Measurements from ENCODE around the gene CD70. TPM values are rescaled to one million over a fixed set of nuclear protein-coding genes. Genes with fewer than 3 reads are reported as not detected.
A peak's percentile ranks its signal among the peaks of the same experiment; 100 is the strongest.
"Not testable (repeated sequence)": the region's sequence is repeated elsewhere in the genome, so short reads cannot be mapped to it uniquely, and the experiment has no call there.

Gene CD70
- total RNA-seq, 1 experiment from 2014 or later, result 13.4 TPM

- intact Hi-C loops (cut with micrococcal nuclease), result no loop called here
- peaks cover 27% of the 10 kb centered on the region for H3K4me1 Mint-ChIP-seq (ENCODE audit: insufficient read depth, unreplicated experiment)
- BruUV-seq (replicated peaks), result no TSS peak
- no peaks in the 10 kb centered on the region for H3K27me3 Mint-ChIP-seq (ENCODE audit: insufficient read depth, unreplicated experiment)
- ChIA-PET POLR2A (interaction anchor here (2.1 kb wide), 1 partner anchor 78 kb away, joined by 6 read pairs; the partner anchor contains the start of gene TNFSF9), CTCF (interaction anchor here (0.6 kb wide), 2 partner anchors 18 to 91 kb away, joined by 3 read pairs; no protein-coding TSS in a partner anchor)
- no peak for TF ChIP-seq CTCF (IDR thresholded peaks at IDR 0.05; ENCODE audit: unreplicated experiment)
- no peaks in the 10 kb centered on the region for H3K9me3 Mint-ChIP-seq (ENCODE audit: unreplicated experiment)
- H3K36me3 Mint-ChIP-seq (ENCODE audit: insufficient read depth, unreplicated experiment), result peaks cover 4% of the 10 kb centered on the region
- H3K27ac Mint-ChIP-seq (ENCODE audit: low read depth, unreplicated experiment), result no peak overlapping the region
- no peak overlapping the region for H3K4me3 Mint-ChIP-seq (ENCODE audit: unreplicated experiment)
- no peak for DNase-seq (ENCODE audit: unreplicated experiment)
Observed at GRCh38 chr19:6608940-6609339, 18.0 kb upstream of the CD70 start.

GRCh38 chr19:6608146-6608545 is 17.2 kb upstream of the CD70 start:
- H3K27me3 Mint-ChIP-seq (ENCODE audit: insufficient read depth, unreplicated experiment); BruUV-seq (replicated peaks); H3K4me3 Mint-ChIP-seq (ENCODE audit: unreplicated experiment); intact Hi-C loops (cut with micrococcal nuclease); H3K36me3 Mint-ChIP-seq (ENCODE audit: insufficient read depth, unreplicated experiment); H3K27ac Mint-ChIP-seq (ENCODE audit: low read depth, unreplicated experiment); DNase-seq (ENCODE audit: unreplicated experiment); POLR2A ChIA-PET; CTCF ChIA-PET; H3K9me3 Mint-ChIP-seq (ENCODE audit: unreplicated experiment): not testable (repeated sequence)
- H3K4me1 Mint-ChIP-seq (ENCODE audit: insufficient read depth, unreplicated experiment), result peaks cover 26% of the 10 kb centered on the region

GRCh38 chr19:6606276-6607070 is 15.5 kb upstream of the CD70 start:
- CTCF ChIA-PET; DNase-seq (ENCODE audit: unreplicated experiment); H3K4me3 Mint-ChIP-seq (ENCODE audit: unreplicated experiment); H3K9me3 Mint-ChIP-seq (ENCODE audit: unreplicated experiment); intact Hi-C loops (cut with micrococcal nuclease); H3K27me3 Mint-ChIP-seq (ENCODE audit: insufficient read depth, unreplicated experiment); H3K27ac Mint-ChIP-seq (ENCODE audit: low read depth, unreplicated experiment); BruUV-seq (replicated peaks); H3K36me3 Mint-ChIP-seq (ENCODE audit: insufficient read depth, unreplicated experiment): not testable (repeated sequence)
- POLR2A ChIA-PET, result interaction anchor here (0.6 to 0.9 kb wide), 2 partner anchors 29 to 130 kb away, joined by 4 read pairs; no protein-coding TSS in a partner anchor
- H3K4me1 Mint-ChIP-seq (ENCODE audit: insufficient read depth, unreplicated experiment), result peaks cover 24% of the 10 kb centered on the region

GRCh38 chr19:6604906-6605305 is 14.0 kb upstream of the CD70 start:
- no peak overlapping the region for H3K27ac Mint-ChIP-seq (ENCODE audit: low read depth, unreplicated experiment)
- POLR2A ChIA-PET, result interaction anchor here (0.6 to 1.6 kb wide), 2 partner anchors 11 to 25 kb away, joined by 4 read pairs; no protein-coding TSS in a partner anchor
- no peak overlapping the region for H3K4me3 Mint-ChIP-seq (ENCODE audit: unreplicated experiment)
- H3K27me3 Mint-ChIP-seq (ENCODE audit: insufficient read depth, unreplicated experiment), result no peaks in the 10 kb centered on the region
- no peak for TF ChIP-seq CTCF (IDR thresholded peaks at IDR 0.05; ENCODE audit: unreplicated experiment)
- no peaks in the 10 kb centered on the region for H3K9me3 Mint-ChIP-seq (ENCODE audit: unreplicated experiment)
- no peak for DNase-seq (ENCODE audit: unreplicated experiment)
- intact Hi-C loops (cut with micrococcal nuclease), result no loop called here
- H3K4me1 Mint-ChIP-seq (ENCODE audit: insufficient read depth, unreplicated experiment), result peaks cover 15% of the 10 kb centered on the region
- CTCF ChIA-PET, result interaction anchor here (0.6 to 1.0 kb wide), 3 partner anchors 26 to 29 kb away, joined by 3 to 4 read pairs (median 4); no protein-coding TSS in a partner anchor
- peaks cover 4% of the 10 kb centered on the region for H3K36me3 Mint-ChIP-seq (ENCODE audit: insufficient read depth, unreplicated experiment)
- no TSS peak for BruUV-seq (replicated peaks)

- H3K4me1 Mint-ChIP-seq (ENCODE audit: insufficient read depth, unreplicated experiment), result peaks cover 15% of the 10 kb centered on the region
- H3K27ac Mint-ChIP-seq (ENCODE audit: low read depth, unreplicated experiment), result no peak overlapping the region
- H3K9me3 Mint-ChIP-seq (ENCODE audit: unreplicated experiment), result no peaks in the 10 kb centered on the region
- no TSS peak for BruUV-seq (replicated peaks)
- peaks cover 4% of the 10 kb centered on the region for H3K36me3 Mint-ChIP-seq (ENCODE audit: insufficient read depth, unreplicated experiment)
- POLR2A ChIA-PET, result interaction anchor here (1.3 to 1.6 kb wide), 2 partner anchors 23 to 25 kb away, joined by 4 to 5 read pairs; no protein-coding TSS in a partner anchor
- intact Hi-C loops (cut with micrococcal nuclease), result no loop called here
- DNase-seq (ENCODE audit: unreplicated experiment), result no peak
- no peaks in the 10 kb centered on the region for H3K27me3 Mint-ChIP-seq (ENCODE audit: insufficient read depth, unreplicated experiment)
- CTCF ChIA-PET, result interaction anchor here (0.6 kb wide), 1 partner anchor 1834 kb away, joined by 3 read pairs; no protein-coding TSS in a partner anchor
- no peak overlapping the region for H3K4me3 Mint-ChIP-seq (ENCODE audit: unreplicated experiment)
- no peak for TF ChIP-seq CTCF (IDR thresholded peaks at IDR 0.05; ENCODE audit: unreplicated experiment)
Observed at GRCh38 chr19:6602729-6603114, 11.8 kb upstream of the CD70 start.

- BruUV-seq (replicated peaks); CTCF ChIA-PET; H3K9me3 Mint-ChIP-seq (ENCODE audit: unreplicated experiment); intact Hi-C loops (cut with micrococcal nuclease); H3K27me3 Mint-ChIP-seq (ENCODE audit: insufficient read depth, unreplicated experiment); H3K36me3 Mint-ChIP-seq (ENCODE audit: insufficient read depth, unreplicated experiment); H3K4me3 Mint-ChIP-seq (ENCODE audit: unreplicated experiment): not testable (repeated sequence)
- DNase-seq (ENCODE audit: unreplicated experiment), result peak; percentile 23
- POLR2A ChIA-PET, result interaction anchor here (1.1 to 1.6 kb wide), 2 partner anchors 22 to 27 kb away, joined by 3 to 4 read pairs; no protein-coding TSS in a partner anchor
- Mint-ChIP-seq H3K4me1 (ENCODE audit: insufficient read depth, unreplicated experiment) (peaks cover 15% of the 10 kb centered on the region), H3K27ac (ENCODE audit: low read depth, unreplicated experiment) (peak overlapping the region; percentile 35)
Observed at GRCh38 chr19:6601537-6602052, 10.6 kb upstream of the CD70 start.

Data from MCF 10A (cell line).